Stomach (tissue), 4 donors: ENCODE measurements around the gene ZMPSTE24.

Experiments
- CTCF ChIP-seq, 7 experiments: fragments of 450-650 bp in 4 of 7; fragments of 200-600 bp in 3 of 7; sonication (generic) in 3 of 7; IDR thresholded peaks; one replicate each; pipeline ENCODE4 v1.5.1; 2016 to 2019; ENCODE audit warnings: antibody characterized with exemption in 7 of 7, control low read depth in 2 of 7, mild to moderate bottlenecking in 1 of 7
- POLR2A ChIP-seq, 4 donors: fragments of 450-650 bp; IDR thresholded peaks; one replicate each; pipeline ENCODE4 v1.6.1; 2016; ENCODE audit warnings: antibody characterized with exemption in 4 of 4, control low read depth in 2 of 4, mild to moderate bottlenecking in 1 of 4, moderate library complexity in 1 of 4

GRCh38 chr1:40270152-40270834 lies 12.3 kb downstream of the ZMPSTE24 start:
- no peak for TF ChIP-seq CTCF (IDR thresholded peaks at IDR 0.05)
- TF ChIP-seq POLR2A (IDR thresholded peaks at IDR 0.05), result no peak
